Measurements from ENCODE around the gene STXBP5.

The STXBP5 gene

DNA sequence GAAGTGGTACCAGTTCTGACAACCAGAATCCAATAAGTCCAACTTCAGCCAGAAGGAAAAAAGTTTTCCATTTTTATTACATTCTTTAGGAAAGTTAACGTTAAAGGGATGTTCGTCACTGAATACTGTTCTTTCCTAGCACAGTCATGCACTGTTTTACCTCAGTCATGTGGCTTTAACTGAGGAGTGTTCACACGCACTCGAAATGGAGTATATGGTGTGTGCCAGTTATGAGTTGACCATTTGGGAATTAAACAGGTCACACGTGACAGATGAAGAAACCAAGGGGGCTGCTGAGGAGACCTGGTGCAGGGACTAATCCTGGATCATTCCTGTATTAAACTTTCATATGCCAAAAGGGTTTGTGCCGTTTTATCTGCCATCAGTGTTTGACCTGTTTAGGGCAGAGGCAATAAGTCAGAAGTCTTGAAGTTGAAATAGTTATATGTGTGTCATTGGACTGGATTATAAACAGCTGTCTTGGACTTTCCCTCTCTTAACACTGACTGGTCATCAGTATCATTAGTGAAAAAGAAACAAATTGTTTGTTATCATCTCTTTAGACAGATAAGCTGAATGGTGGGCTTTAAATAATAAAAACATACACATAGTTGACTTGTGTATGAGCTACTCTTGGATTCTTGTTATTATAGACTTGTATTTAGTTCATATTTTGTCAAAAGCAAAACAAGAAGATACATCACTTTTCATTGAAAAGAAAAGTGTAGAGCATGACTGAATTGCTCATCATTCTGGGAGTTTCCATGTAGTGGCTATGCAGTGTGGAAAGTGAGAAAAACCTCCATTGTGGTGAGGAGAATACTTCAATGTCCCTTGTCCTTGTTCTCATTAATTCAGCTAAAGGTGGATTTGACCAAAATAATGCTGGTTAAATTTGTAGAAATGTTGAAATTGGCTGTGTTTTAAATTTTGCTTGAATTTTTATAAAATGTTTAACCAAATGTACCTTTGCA, 180.8 kb downstream of the STXBP5 start:
- no peak for DNase-seq

DNA sequence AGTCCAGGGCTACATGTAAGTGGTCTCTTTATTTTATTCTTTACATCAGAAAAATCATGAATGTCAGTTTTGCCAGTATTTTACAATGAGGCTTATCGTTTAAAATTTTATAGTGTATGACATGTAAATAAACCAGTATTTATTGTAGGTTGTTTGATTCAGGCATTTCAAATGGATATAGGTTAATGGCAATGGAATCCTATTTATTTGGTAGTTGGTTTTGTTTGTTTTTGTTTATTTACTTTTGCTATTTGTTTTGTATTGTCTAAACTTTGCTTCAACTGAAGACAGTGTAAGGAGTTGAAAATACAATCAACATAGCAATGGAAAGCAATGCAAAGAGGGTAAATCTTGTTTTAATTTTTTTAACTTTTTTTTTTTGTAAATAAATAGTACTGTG, 185.2 kb downstream of the STXBP5 start:
- no peak for DNase-seq

DNA sequence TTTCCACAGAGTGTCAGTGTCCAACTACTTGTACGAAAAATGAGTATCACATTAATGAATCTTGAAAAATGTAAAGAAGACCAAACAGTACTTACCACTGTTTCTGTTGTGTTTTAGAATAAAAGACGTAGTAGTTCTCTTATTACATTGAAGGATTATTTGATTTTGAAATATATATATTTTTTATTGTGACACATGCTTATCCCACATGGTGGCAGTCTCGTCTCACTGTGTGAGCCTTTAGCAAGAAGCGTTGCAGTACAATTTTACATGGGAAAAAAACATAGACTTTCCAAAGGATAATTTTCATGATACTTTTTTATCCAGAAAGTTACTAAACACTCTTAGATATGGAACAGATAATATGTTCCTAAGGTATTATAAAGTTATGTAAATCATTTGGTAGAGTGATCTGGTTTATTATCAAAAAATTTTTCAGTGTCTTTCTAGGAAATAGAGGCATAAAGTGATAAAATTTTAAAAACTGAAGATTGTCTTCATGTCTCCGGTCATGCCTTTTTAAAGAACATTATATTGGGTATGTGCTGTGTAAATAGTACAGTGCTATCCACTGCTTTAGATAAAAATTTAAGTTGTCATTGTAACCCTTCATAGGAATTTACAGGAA, 186.8 kb downstream of the STXBP5 start:
- DNase-seq = peak; percentile 16

DNA sequence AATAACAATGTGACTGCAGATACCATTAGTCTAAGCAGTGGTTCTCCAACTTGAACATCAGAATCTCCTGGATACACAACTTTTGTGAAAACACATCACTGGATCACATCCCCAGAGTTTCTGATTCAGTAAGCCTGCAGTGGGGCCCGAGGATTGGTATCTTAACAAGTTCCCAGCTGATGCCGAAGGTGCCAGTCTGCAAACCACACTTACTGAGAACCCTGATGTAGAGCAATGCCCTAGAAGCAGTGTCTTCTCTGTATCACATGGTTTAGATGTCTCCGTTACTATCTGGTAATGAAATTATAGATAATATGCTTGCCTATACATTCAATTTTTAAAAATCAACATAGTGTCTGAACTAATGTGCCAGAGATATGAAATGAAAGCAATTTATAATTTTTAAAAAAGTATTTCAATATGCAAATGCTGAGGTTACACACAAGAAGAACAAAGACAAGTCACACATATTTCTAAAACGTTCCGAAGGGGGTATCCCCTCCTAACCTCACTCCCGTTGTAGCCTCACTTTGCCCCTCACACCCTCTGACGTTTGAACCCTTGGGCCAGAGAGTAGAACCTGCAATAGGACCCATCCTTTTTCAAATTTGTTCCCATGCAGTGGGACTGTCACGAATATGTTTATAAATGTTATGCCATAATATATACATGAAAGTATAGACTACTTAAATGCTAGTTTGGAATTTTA, 188.9 kb downstream of the STXBP5 start:
- DNase-seq = no peak

DNA sequence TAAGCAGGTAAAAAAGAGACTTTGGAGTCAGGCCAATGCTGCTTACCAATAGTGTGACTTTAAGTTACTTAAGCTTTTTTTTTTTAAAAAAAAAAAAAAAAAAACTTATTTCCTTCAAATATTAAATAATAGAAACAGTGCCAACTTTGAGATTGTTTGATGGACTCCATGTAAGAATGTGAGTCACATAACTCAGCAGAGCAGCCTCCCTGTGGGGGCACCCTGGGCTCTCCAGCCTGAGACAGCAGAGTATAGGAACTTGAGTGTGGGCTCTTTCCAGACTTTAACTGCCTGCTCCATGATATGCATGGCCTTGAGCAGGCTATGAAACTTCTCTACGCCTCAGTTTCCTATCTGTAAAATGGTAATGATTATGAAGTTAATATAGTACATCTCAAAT, 190.9 kb downstream of the STXBP5 start:
- DNase-seq = peak; percentile 21

DNA sequence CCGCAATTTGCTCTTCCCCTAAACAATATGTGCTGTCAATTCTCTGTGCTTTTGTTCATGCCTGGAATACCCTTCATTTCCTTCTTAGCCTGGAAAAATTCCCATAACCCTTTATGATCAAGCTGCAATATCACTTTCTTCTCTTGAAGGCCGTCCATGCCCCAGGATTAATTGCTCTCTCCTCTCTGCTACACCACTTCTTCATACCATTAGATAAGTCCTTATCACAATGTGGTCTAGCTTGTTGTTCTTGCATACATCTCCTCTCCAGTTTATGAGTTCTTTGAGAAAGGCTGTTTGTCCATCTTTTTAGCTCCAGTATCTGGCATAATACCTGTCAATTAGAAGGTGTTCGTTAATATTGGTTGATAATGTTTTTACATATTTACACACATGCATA, 193.1 kb downstream of the STXBP5 start:
- DNase-seq = no peak

DNA sequence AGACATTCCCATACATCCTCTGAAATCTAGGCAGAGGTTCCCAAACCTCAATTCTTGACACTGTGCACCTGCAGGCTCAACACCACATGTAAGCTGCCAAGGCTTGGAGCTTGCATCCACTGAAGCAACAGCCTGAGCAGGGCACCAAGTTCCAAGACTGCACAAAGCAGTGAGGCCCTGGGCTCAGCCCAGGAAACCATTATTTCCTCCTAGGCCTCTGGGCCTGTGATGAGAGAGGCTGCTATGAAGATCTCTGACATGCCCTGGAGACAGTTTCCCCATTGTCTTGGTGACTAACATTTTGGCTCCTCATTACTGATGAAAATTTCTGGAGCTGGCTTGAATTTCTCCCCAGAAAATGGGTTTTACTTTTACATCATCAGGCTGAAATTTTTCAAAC, 196.8 kb downstream of the STXBP5 start:
- DNase-seq = no peak

DNA sequence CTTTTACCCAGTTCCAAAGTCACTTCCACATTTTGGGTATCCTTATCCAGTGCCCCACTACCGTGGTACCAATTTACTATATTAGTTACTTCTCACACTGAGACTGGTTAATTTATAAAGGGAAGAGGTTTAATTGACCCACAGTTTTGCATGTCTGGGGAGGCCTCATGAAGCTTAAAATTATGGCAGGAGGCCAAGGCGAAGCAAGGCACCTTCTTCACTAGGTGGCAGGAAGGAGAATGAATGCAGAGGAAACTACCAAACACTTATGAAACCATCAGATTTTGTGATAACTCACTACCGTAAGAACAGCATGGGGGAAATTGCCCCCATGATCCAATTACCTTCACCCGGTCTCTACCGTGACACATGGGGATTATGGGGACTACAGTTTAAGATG, 197.6 kb downstream of the STXBP5 start:
- no peak for DNase-seq

DNA sequence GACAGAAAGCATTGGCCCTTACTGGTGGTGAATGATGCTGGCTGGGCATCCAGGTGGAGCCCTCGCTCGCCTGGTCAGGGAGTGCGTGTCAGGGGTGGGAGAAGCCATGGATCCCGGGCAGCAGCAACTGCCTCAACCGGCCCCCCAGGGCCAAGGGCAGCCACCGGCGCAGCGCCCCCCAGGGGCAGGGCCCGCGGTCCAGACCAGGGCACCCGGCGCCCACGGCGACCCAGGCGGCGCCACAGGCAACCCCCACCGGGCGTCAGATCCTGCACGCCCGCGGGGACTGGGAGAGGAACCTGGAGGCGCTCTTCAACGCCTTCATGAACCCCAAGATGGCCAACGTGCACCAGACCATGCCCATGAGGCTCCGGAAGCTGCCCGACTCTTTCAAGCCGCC, 202.6 kb downstream of the STXBP5 start:
- DNase-seq = no peak

DNA sequence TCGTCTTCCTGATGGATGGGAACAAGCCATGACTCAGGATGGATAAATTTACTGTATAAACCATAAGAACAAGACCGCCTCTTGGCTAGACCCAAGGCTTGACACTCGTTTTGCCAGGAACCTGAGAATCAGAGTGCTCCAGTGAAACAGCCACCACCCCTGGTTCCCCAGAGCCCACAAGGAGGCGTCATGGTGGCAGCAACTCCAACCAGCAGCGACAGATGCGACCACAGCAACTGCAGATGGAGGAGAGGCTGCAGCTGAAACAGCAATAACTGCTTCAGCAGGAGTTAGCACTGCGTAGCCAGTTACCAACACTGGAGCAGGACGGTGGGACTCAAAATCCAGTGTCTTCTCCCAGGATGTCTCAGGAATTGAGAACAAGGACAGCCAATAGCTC, 203.4 kb downstream of the STXBP5 start:
- DNase-seq = no peak

DNA sequence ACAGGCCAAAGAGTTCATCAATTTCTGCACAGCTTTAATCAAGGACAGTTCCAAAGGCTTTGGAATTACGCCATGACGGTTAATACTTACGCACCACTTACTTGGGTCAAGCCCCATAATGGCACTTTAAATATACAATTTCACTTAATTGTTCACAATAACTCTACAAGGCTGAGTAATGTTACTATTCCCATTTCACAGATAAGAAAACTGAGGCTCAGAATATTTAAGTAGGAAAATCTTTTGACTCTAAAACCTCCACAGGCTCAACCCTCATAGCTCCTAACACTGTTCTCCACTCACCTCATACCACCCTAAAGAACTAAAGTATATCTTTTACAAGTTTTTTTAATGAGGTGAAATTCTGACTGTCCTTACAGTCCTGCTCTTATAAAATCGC, 212.4 kb downstream of the STXBP5 start:
- no peak for DNase-seq

DNA sequence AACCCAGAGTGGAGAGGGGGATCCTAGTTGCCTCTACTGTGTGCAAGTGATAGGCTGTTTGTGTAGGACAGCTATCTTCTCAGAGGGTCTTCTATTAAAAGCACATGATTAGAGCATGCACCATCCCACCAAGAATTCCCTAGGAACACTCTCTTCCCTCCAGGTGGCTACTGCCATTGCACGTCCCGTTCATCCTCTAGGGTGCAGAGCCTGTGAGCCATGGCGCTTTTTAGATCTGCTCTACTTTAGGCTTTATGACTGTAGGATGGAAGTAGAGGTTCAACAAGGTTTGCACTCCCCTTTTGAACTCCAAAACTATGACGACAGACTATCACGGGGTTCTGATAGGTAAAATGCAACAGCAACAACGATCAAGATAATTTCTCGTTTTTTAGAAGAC, 213.7 kb downstream of the STXBP5 start:
- no peak for DNase-seq

DNA sequence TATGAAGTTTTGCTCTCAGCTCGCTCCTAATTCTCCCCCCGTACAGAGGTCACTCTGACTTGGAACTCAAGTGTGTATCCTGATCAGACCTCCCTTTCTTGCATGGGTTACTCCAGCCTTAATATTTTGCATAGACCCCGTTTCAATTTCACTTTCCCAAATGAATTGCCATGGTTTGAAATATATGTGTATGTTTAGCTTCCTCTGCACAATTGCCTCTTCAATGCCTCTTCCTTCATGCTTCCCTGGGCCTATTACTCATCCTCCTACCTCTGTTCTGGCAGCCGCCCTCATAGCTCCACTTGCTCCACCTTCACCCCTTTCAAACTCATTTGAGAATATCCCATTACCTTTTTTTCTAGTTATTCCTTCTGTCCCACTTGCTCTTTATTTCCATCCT, 214.3 kb downstream of the STXBP5 start:
- no peak for DNase-seq

DNA sequence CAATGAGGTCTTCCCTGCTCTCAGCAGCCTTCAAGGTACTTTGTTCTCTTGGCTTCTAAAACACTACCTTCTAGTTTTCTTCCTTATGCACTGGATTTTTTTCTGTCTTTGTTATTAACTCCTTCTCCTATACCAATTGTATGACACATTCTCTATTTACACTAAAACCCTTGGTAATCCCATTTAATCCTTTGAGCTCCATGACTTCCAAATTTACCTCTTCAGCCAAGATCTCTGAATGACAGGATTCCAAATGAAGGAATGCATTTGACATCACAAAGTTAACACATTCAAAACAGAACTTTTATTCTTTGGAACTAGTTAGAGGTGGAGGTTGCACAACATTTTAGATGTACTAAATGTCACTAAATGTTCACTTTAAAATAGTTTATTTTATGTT, 217.7 kb downstream of the STXBP5 start:
- DNase-seq = no peak

DNA sequence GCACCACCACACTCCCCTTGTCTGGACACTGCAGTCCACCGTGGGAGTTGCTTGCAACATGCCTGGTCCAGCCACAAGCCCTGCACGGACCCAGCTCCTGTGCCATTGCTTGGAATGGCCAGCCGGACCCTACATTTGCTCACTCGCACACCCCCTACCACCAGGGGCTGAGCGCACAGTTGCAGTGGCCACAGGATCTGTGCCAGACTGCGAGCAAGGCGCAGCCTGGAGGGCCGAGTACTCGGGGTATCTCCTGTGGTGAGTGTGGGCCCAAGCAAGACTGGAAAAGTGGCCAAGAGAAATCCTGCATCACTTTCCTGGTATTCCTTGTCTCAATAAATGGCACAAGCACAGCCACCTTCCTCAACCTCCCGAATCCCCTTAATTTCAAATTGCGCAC, 218.9 kb downstream of the STXBP5 start:
- no peak for DNase-seq

DNA sequence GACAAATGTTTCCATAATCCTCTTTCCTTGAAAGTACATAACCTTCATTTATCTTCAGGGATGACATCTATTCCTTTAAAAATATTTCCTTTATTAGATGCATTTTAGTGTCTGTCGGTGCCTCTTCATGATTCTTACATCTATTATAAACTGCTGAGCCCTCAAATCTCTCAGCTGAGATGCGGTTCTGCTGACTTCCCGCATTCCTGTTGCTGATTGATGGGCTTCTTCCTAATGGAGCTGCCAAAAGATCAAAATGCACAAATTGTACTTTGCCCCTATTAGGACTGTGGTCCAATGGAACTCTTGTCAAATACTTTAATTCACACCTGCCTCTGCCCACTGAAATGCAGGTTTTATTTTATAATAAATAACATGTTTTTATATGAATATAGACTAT, 225.6 kb downstream of the STXBP5 start:
- DNase-seq = no peak

DNA sequence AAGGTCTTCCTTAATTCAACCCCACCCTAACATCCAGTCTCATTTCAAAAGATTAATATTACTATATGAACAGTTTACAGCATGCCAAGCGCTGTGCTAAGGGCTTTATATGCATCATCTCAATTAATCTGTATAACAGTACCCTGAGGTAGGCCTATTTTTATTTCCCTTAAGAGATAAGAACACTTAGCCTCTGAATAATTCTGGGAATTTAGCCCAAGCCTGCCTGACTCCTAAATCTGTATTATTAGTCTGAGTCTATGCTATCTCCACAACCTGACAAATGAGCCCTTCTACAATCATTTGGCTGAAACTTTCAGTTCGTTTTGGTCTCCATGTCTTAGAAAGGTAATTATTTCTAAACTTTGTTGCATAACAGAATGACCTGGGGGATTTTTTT, 226.6 kb downstream of the STXBP5 start:
- no peak for DNase-seq

DNA sequence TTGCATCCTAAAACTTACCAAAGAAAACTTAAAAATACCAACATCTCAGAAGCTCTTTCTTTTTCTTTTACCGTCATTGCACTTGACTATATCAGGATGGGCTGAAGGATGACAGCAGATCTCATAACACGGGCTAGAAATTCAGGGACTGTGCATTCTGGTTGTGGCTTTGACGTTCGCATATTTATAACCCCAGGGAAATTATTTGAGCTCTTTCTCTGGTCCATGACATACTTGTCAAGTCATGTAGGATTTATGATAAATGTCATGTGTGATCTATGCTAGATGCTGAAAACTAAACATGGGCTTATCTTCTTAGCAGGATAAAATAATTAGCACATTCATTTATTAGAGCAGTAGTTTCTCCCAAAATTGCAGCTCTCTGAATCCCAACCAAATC, 229.9 kb downstream of the STXBP5 start:
- no peak for DNase-seq

DNA sequence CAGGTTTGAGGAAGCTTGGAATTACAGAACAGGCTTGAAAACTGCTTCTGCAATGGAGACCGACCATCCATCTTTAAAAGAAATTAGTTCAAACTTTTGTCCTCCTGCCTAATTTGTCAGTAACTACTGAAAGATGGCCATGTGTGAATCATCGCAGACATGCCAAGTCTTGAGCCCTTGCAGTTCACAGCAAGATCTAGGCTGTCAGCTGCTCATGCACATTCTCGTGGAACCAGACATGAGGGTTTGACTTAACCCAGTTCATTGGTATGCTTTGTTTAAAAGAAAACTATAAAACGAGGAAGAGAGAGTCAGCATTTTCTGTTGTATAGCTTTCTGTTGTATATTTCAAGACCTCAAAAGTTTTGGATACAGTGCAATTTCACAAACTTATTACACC, 230.3 kb downstream of the STXBP5 start:
- DNase-seq = peak; percentile 6

DNA sequence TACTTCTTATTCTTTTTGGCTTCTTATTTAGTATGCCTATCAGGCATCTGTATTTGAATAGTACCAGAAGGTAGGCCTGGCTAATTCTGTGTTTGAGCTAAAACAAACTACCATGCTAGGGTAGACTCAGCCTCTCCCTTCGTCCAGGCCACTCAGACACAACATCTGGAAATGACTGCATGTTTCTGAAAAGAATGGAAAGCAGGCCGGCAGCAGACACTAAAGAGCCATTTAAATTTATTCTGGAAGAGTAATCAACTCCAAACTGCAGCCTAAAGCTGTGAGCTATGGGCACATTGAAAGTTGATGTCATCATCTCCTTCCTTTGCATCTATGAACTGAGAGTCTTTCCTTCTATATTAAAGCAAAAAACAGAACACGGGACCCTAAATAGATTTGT, 233.4 kb downstream of the STXBP5 start:
- no peak for DNase-seq

DNA sequence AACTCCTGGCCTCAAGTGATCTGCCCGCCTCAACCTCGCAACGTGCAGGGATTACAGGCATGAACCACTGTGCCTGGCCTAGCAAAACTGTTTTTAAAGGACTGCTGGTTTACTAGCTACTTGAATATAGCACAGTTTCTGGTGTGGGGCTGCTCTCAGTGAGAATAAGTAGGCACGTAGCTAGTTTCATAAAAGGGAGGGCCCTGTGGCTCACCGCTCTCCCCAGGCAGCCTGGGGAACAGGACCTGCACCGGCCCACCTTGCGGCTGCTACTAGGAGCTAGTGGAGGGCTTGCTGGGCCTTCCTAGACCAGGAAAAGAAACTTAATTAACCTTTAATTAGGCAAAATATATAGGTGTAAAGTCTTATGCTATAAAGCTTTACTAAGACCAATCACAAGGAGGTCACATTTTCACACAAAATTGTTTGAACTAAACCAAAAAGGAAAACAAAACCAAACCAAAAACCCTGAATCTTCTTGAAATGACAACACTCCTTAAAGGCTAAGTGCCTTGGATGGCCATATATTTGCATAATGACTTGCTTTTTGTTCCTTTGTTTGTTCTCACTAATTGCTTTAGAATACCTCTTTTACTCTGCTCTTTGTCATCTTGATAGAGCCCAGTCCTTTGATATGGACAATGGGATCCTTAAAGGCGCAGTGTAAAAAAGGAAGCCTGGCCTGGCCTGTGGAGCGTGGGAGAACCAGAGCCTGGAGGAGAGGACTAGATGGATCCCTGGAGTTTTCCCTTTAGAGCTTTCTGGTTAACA, 234.7 kb downstream of the STXBP5 start:
- DNase-seq = no peak
